Astrocyte of the cerebellum (primary cell): ENCODE data around the gene MYO5A.

Experiments
- DNase-seq: peaks from one replicate; pipeline ENCODE4 v3.0.0-alpha.2; 2011; ENCODE audit warnings: low read depth
- H3K4me3 ChIP-seq: 2 replicates; pipeline ENCODE4 v1.5.1; 2011; ENCODE audit warnings: mild to moderate bottlenecking, low read depth, low read length, moderate library complexity
- in situ Hi-C: cut with HindIII; loops from 2 replicates; pipeline ENCODE4 v1.10.0; 2017; ENCODE audit warnings: low sequenced_read_pairs
- TF ChIP-seq, protein P1 (sequence below): IDR thresholded peaks from 2 replicates; pipeline ENCODE4 v1.5.1; 2012; ENCODE audit warnings: low read length, low read depth, moderate library complexity, mild to moderate bottlenecking; ENCODE audit errors: missing control alignments

The MYO5A gene

GRCh38 chr15:52259503-52259902 is 269.2 kb downstream of the MYO5A start:
- in situ Hi-C loops, result loop anchor here (5.0 kb wide), 1 partner anchor 478 kb away; no protein-coding TSS in a partner anchor
- TF ChIP-seq, protein P1, sequence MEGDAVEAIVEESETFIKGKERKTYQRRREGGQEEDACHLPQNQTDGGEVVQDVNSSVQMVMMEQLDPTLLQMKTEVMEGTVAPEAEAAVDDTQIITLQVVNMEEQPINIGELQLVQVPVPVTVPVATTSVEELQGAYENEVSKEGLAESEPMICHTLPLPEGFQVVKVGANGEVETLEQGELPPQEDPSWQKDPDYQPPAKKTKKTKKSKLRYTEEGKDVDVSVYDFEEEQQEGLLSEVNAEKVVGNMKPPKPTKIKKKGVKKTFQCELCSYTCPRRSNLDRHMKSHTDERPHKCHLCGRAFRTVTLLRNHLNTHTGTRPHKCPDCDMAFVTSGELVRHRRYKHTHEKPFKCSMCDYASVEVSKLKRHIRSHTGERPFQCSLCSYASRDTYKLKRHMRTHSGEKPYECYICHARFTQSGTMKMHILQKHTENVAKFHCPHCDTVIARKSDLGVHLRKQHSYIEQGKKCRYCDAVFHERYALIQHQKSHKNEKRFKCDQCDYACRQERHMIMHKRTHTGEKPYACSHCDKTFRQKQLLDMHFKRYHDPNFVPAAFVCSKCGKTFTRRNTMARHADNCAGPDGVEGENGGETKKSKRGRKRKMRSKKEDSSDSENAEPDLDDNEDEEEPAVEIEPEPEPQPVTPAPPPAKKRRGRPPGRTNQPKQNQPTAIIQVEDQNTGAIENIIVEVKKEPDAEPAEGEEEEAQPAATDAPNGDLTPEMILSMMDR, result no peak
- DNase-seq, result no peak
- H3K4me3 ChIP-seq, result no peak overlapping the region

GRCh38 chr15:52258461-52258860 is 270.2 kb downstream of the MYO5A start:
- in situ Hi-C loops, result loop anchor here (5.0 kb wide), 1 partner anchor 479 kb away; no protein-coding TSS in a partner anchor
- H3K4me3 ChIP-seq, result no peak overlapping the region
- no peak for DNase-seq
- TF ChIP-seq, protein P1, result no peak

DNA sequence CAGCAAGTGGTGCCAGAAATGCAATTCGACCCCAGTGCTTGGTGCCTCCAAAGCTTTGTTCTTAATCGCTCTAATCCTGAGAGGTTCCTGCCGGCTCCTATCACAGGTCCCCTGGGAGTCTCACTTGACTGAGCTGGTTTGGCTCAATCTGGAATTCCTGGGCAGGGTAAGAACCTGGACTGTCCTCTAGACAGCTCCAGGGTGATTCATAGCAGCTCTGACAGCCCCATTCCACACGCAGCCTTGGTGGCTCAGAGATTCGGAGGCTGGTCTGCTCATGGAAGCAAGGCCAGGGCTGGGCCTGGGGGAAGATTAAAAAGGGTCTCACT is 271.0 kb downstream of the MYO5A start:
- TF ChIP-seq, protein P1, result no peak
- DNase-seq, result peak; percentile 15
- H3K4me3 ChIP-seq, result no peak overlapping the region
- in situ Hi-C loops, result loop anchor here (5.0 kb wide), 1 partner anchor 480 kb away; no protein-coding TSS in a partner anchor
